Neuron (in vitro differentiated cells): ENCODE measurements around the gene ARID5B.

ENCODE experiments used
- H2AFZ ChIP-seq: one replicate; pipeline ENCODE4 v1.6.1; 2013; ENCODE audit warnings: low read depth, mild to moderate bottlenecking, inconsistent platforms, low read length, moderate library complexity
- H3K27me3 ChIP-seq: one replicate; pipeline ENCODE4 v1.6.1; 2013; ENCODE audit warnings: low read length; ENCODE audit not compliant: insufficient read depth
- H3K36me3 ChIP-seq: one replicate; pipeline ENCODE4 v1.6.1; 2013; ENCODE audit warnings: low read length; ENCODE audit not compliant: insufficient read depth
- H3K4me1 ChIP-seq: one replicate; pipeline ENCODE4 v1.6.1; 2013; ENCODE audit warnings: low read length; ENCODE audit not compliant: insufficient read depth
- H3K4me3 ChIP-seq: 2 replicates; pipeline ENCODE4 v1.5.1; 2013; ENCODE audit warnings: mild to moderate bottlenecking, low read length, moderate library complexity
- H3K9me3 ChIP-seq: one replicate; pipeline ENCODE4 v1.6.1; 2013; ENCODE audit warnings: low read length

ARID5B gene

GRCh38 chr10:61923210-61923949, 21.9 kb downstream of the ARID5B start:
- Histone ChIP-seq H3K4me3 (no peak overlapping the region), H2AFZ (no peak overlapping the region), H3K9me3 (no peaks in the 10 kb centered on the region), H3K4me1 (peaks cover 7% of the 10 kb centered on the region), H3K27me3 (no peaks in the 10 kb centered on the region), H3K36me3 (no peaks in the 10 kb centered on the region)

GRCh38 chr10:61923950-61924274, 22.4 kb downstream of the ARID5B start:
- Histone ChIP-seq H3K4me3 (no peak overlapping the region), H3K27me3 (no peaks in the 10 kb centered on the region)

DNA sequence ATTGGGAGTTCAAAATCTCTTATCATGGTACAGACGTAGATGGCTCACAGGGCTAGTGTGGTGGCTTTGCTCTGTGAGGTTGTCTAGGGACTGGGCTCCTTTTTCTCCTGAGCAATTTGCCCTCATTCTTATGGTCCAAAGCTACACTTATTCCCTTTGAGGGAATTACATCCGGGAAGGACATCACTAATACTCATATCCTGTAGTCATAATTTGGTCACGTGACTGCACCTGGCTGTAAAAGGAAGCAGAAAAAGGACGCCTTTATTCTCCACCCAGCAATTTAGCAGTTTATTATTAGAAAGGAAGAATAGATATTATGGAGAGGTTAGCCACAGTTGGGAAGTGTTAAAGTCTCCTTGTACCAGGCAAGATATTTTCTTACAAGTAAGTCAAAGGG, 28.1 kb downstream of the ARID5B start:
- Histone ChIP-seq H3K27me3 (no peaks in the 10 kb centered on the region), H3K9me3 (no peaks in the 10 kb centered on the region)

More at GRCh38 chr10:61923950-61924274, 22.4 kb downstream of the ARID5B start:
- Histone ChIP-seq H2AFZ (no peak overlapping the region), H3K9me3 (no peaks in the 10 kb centered on the region), H3K36me3 (no peaks in the 10 kb centered on the region), H3K4me1 (peaks cover 7% of the 10 kb centered on the region)

DNA sequence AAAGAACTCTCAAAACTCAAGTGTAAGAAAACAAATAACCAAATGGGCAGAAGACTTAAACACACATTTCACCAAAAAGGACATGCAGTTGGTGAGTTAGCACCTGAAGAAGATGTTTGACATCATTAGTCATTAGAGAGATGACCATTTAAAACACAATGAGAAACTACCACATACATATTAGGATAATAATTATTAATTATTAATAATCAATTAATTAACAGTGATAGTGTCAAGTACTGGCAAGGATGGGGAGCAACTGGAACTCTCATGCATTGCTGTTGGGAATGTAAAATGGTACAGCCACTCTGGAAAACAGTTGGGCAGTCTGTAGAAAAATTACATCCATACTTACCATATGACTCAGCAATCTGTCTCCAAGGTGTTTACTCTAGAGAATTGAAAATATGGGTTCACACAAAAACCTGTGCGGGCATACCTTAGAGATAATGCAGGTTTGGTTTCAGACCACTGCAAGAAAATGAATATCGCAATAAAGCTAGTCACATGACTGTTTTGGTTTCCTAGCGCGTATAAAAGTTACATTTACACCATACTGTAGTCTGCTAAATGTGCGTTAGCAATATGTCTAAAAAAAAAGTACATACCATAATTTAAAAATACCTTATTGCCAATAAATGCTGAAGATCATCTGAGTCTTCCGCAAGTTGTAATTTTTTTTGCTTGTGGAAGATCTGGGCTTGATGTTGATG, 30.3 kb downstream of the ARID5B start:
- H2AFZ ChIP-seq, result no peak overlapping the region
- H3K4me1 ChIP-seq, result no peaks in the 10 kb centered on the region
- H3K27me3 ChIP-seq, result no peaks in the 10 kb centered on the region
- H3K4me3 ChIP-seq, result no peak overlapping the region
- H3K9me3 ChIP-seq, result no peaks in the 10 kb centered on the region
- no peaks in the 10 kb centered on the region for H3K36me3 ChIP-seq

More for the DNA sequence above, 28.1 kb downstream of the ARID5B start:
- no peaks in the 10 kb centered on the region for H3K4me1 ChIP-seq
- H3K36me3 ChIP-seq, result no peaks in the 10 kb centered on the region
- no peak overlapping the region for H3K4me3 ChIP-seq
- H2AFZ ChIP-seq, result no peak overlapping the region

DNA sequence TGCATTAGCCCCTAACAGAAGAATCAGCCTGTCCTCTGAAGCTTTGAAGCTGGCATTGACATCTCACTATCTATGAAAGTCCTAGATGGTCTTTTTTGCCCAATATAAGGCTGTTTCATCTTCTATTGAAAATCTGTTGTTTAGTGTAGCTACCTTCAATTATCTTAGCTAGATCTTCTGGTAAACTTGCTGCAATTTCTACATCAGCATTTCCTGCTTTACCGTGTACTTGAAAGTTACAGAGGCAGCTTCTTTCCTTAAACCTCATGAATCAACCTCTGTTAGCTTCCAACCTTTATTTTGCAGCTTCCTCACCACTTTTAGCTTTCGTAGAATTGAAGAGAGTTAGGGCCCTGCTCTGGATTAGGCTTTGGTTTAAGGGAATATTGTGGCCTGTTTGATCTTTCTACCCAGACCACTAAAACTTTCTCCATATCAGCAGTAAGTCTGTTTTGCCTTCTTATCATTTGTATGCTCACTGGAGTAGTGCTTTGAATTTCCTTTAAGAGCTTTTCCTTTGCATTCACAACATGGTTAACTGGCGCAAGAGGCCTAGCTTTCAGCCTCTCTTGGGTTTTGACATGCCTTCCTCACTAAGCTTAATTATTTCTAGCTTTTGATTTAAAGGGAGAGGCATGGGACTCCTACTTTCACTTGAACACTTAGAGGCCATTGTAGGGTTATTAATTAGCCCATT, 32.5 kb downstream of the ARID5B start:
- Histone ChIP-seq H3K9me3 (no peaks in the 10 kb centered on the region), H3K27me3 (no peaks in the 10 kb centered on the region), H3K4me1 (peaks cover 20% of the 10 kb centered on the region), H2AFZ (no peak overlapping the region), H3K36me3 (no peaks in the 10 kb centered on the region), H3K4me3 (no peak overlapping the region)

DNA sequence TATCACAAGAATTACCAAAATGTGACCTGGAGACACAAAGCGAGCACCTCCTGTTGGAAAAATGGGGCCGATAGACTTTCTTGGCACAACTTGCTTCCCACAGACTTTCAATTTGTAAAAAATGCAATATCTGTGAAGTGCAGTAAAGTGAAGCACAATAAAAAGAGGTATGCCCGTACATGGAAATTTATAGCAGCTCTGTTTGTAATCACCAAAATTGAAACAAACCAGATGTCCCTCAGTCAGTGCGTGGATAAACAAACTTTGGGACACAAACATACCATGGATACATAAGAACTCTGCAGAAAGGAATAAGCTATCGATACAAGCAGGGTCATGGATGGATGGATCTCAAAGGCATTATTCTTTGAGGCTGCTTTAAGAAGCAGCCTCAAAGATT, 33.6 kb downstream of the ARID5B start:
- H2AFZ ChIP-seq, result no peak overlapping the region
- H3K36me3 ChIP-seq, result no peaks in the 10 kb centered on the region
- H3K4me1 ChIP-seq, result peaks cover 28% of the 10 kb centered on the region
- H3K9me3 ChIP-seq, result no peaks in the 10 kb centered on the region
- H3K27me3 ChIP-seq, result no peaks in the 10 kb centered on the region
- H3K4me3 ChIP-seq, result no peak overlapping the region

- no peak overlapping the region for H2AFZ ChIP-seq
- no peaks in the 10 kb centered on the region for H3K27me3 ChIP-seq
- peaks cover 5% of the 10 kb centered on the region for H3K36me3 ChIP-seq
- H3K4me1 ChIP-seq, result peaks cover 29% of the 10 kb centered on the region
- H3K4me3 ChIP-seq, result no peak overlapping the region
- no peaks in the 10 kb centered on the region for H3K9me3 ChIP-seq
Measured at GRCh38 chr10:61936770-61937169, 35.3 kb downstream of the ARID5B start.

- Histone ChIP-seq H3K36me3 (peaks cover 6% of the 10 kb centered on the region), H2AFZ (no peak overlapping the region), H3K4me1 (peaks cover 30% of the 10 kb centered on the region), H3K27me3 (no peaks in the 10 kb centered on the region), H3K9me3 (no peaks in the 10 kb centered on the region), H3K4me3 (no peak overlapping the region)
Measured at GRCh38 chr10:61937631-61938351, 36.3 kb downstream of the ARID5B start.

- H3K4me1 ChIP-seq, result peaks cover 50% of the 10 kb centered on the region
Measured at GRCh38 chr10:61939902-61940301, 38.4 kb downstream of the ARID5B start.

GRCh38 chr10:61941202-61941681, 39.7 kb downstream of the ARID5B start:
- H3K9me3 ChIP-seq, result no peaks in the 10 kb centered on the region
- peaks cover 50% of the 10 kb centered on the region for H3K4me1 ChIP-seq
- H3K36me3 ChIP-seq, result peaks cover 6% of the 10 kb centered on the region
- H3K27me3 ChIP-seq, result no peaks in the 10 kb centered on the region
- no peak overlapping the region for H3K4me3 ChIP-seq
- no peak overlapping the region for H2AFZ ChIP-seq

More at GRCh38 chr10:61939902-61940301, 38.4 kb downstream of the ARID5B start:
- Histone ChIP-seq H3K9me3 (no peaks in the 10 kb centered on the region), H3K27me3 (no peaks in the 10 kb centered on the region), H2AFZ (no peak overlapping the region), H3K36me3 (peaks cover 6% of the 10 kb centered on the region), H3K4me3 (no peak overlapping the region)

GRCh38 chr10:61942604-61943461, 41.3 kb downstream of the ARID5B start:
- Histone ChIP-seq H3K27me3 (no peaks in the 10 kb centered on the region), H2AFZ (no peak overlapping the region), H3K36me3 (peaks cover 6% of the 10 kb centered on the region), H3K4me1 (peaks cover 42% of the 10 kb centered on the region), H3K9me3 (no peaks in the 10 kb centered on the region), H3K4me3 (no peak overlapping the region)
